Mesendoderm (in vitro differentiated cells): ENCODE results near the gene GADL1.

Experiments used
- DNase-seq: peaks from one replicate; pipeline ENCODE4 v3.0.0; 2013
- H2AK5ac ChIP-seq: 2 replicates; pipeline ENCODE4 v1.6.1; 2013; ENCODE audit warnings: low read length, inconsistent platforms
- H2BK120ac ChIP-seq: 2 replicates; pipeline ENCODE4 v1.6.1; 2013; ENCODE audit warnings: low read depth, mild to moderate bottlenecking, low read length, moderate library complexity, mixed read lengths
- H2BK15ac ChIP-seq: replicated peaks from 2 replicates; pipeline ENCODE4 v1.6.1; 2013; ENCODE audit warnings: low read depth, mild to moderate bottlenecking, moderate library complexity
- H2BK5ac ChIP-seq: 2 replicates; pipeline ENCODE4 v1.6.1; 2013; ENCODE audit warnings: low read length, inconsistent platforms
- H3K18ac ChIP-seq: 2 replicates; pipeline ENCODE4 v1.6.1; 2013; ENCODE audit warnings: mild to moderate bottlenecking, low read length, mixed read lengths
- H3K23ac ChIP-seq: one replicate; pipeline ENCODE4 v1.6.1; 2013; ENCODE audit warnings: low read length
- H3K27ac ChIP-seq: 2 replicates; pipeline ENCODE4 v1.5.1; 2013; ENCODE audit warnings: low read depth, mild to moderate bottlenecking, inconsistent platforms, low read length, moderate library complexity
- H3K27me3 ChIP-seq: 2 replicates; pipeline ENCODE4 v1.6.1; 2013; ENCODE audit warnings: low read length, control low read depth, mild to moderate bottlenecking, inconsistent platforms; ENCODE audit not compliant: insufficient read depth, poor library complexity
- H3K36me3 ChIP-seq: 2 replicates; pipeline ENCODE4 v1.6.1; 2013; ENCODE audit warnings: low read length, inconsistent platforms; ENCODE audit not compliant: control insufficient read depth, insufficient read depth
- H3K4ac ChIP-seq: one replicate; pipeline ENCODE4 v1.6.1; 2013; ENCODE audit warnings: low read depth, mild to moderate bottlenecking, low read length, moderate library complexity
- H3K4me1 ChIP-seq: 2 replicates; pipeline ENCODE4 v1.6.1; 2013; ENCODE audit warnings: low read depth, low read length, inconsistent platforms; ENCODE audit not compliant: control insufficient read depth
- H3K4me2 ChIP-seq: 2 replicates; pipeline ENCODE4 v1.6.1; 2013; ENCODE audit warnings: low read length
- H3K4me3 ChIP-seq: 2 replicates; pipeline ENCODE4 v1.5.1; 2013; ENCODE audit warnings: mild to moderate bottlenecking, low read length
- H3K56ac ChIP-seq: one replicate; pipeline ENCODE4 v1.6.1; 2013; ENCODE audit warnings: low read length
- H3K79me1 ChIP-seq: 2 replicates; pipeline ENCODE4 v1.6.1; 2013; ENCODE audit warnings: low read length, inconsistent platforms
- H3K79me2 ChIP-seq: 2 replicates; pipeline ENCODE4 v1.6.1; 2013; ENCODE audit warnings: mild to moderate bottlenecking, low read length; ENCODE audit not compliant: control insufficient read depth, insufficient read depth
- H3K9ac ChIP-seq: 2 replicates; pipeline ENCODE4 v1.6.1; 2013; ENCODE audit warnings: low read length, inconsistent platforms
- H4K5ac ChIP-seq: one replicate; pipeline ENCODE4 v1.6.1; 2013; ENCODE audit warnings: low read length
- H4K8ac ChIP-seq: one replicate; pipeline ENCODE4 v1.6.1; 2013; ENCODE audit warnings: low read depth, mild to moderate bottlenecking, control low read depth, low read length, moderate library complexity
- WGBS: extraction: QIAGEN DNeasy Blood & Tissue Kit; methylation state at CpG from one replicate; pipeline ENCODE4 v1.1.7; 2013; ENCODE audit warnings: low lambda C conversion rate, missing lambda C conversion rate; ENCODE audit not compliant: insufficient coverage; ENCODE audit errors: extremely low coverage; 5-methylcytosine and 5-hydroxymethylcytosine counted together

Gene GADL1

GRCh38 chr3:30915782-30916181, 21.3 kb upstream of the GADL1 start:
- H2BK15ac ChIP-seq = no peak overlapping the region
- H3K4me1 ChIP-seq = no peaks in the 10 kb centered on the region
- H3K4ac ChIP-seq = no peak overlapping the region
- no peak overlapping the region for H3K4me3 ChIP-seq
- H3K23ac ChIP-seq = no peak overlapping the region
- H3K27ac ChIP-seq = no peak overlapping the region
- H3K79me1 ChIP-seq = no peaks in the 10 kb centered on the region
- H3K36me3 ChIP-seq = no peaks in the 10 kb centered on the region
- H3K18ac ChIP-seq = no peak overlapping the region
- H3K9ac ChIP-seq = no peak overlapping the region
- H4K5ac ChIP-seq = no peak overlapping the region
- no peak overlapping the region for H4K8ac ChIP-seq
- H3K4me2 ChIP-seq = no peak overlapping the region
- no peak for DNase-seq
- no peak overlapping the region for H2BK120ac ChIP-seq
- no peaks in the 10 kb centered on the region for H3K27me3 ChIP-seq
- H2BK5ac ChIP-seq = no peak overlapping the region
- H3K79me2 ChIP-seq = no peaks in the 10 kb centered on the region
- H3K56ac ChIP-seq = no peak overlapping the region
- no peak overlapping the region for H2AK5ac ChIP-seq

- no peak overlapping the region for H3K4ac ChIP-seq
- H3K27ac ChIP-seq = no peak overlapping the region
- DNase-seq = no peak
- H2BK5ac ChIP-seq = no peak overlapping the region
- no peaks in the 10 kb centered on the region for H3K79me1 ChIP-seq
- H2BK15ac ChIP-seq = no peak overlapping the region
- no peak overlapping the region for H3K9ac ChIP-seq
- no peaks in the 10 kb centered on the region for H3K27me3 ChIP-seq
- H3K18ac ChIP-seq = no peak overlapping the region
- no peaks in the 10 kb centered on the region for H3K79me2 ChIP-seq
- no peak overlapping the region for H2AK5ac ChIP-seq
- no peak overlapping the region for H4K5ac ChIP-seq
- no peak overlapping the region for H3K56ac ChIP-seq
- no peaks in the 10 kb centered on the region for H3K36me3 ChIP-seq
- no peak overlapping the region for H2BK120ac ChIP-seq
- no peak overlapping the region for H3K4me3 ChIP-seq
- H3K4me1 ChIP-seq = no peaks in the 10 kb centered on the region
- WGBS = no CpG with 5 or more reads among the region's 4 CpGs
- no peak overlapping the region for H3K23ac ChIP-seq
- peak overlapping the region; percentile 14 for H4K8ac ChIP-seq
- no peak overlapping the region for H3K4me2 ChIP-seq
Observed at GRCh38 chr3:30914696-30915095, 20.2 kb upstream of the GADL1 start.

GRCh38 chr3:30913176-30913575, 18.7 kb upstream of the GADL1 start:
- Histone ChIP-seq H2BK15ac (no peak overlapping the region), H4K8ac (no peak overlapping the region), H3K79me2 (no peaks in the 10 kb centered on the region), H3K4me3 (no peak overlapping the region), H3K4ac (no peak overlapping the region), H3K27me3 (no peaks in the 10 kb centered on the region), H3K18ac (no peak overlapping the region), H3K36me3 (no peaks in the 10 kb centered on the region), H2BK120ac (no peak overlapping the region), H3K4me1 (no peaks in the 10 kb centered on the region), H3K9ac (no peak overlapping the region), H3K23ac (no peak overlapping the region), H3K4me2 (no peak overlapping the region), H2AK5ac (no peak overlapping the region), H3K27ac (no peak overlapping the region), H4K5ac (no peak overlapping the region), H2BK5ac (no peak overlapping the region), H3K79me1 (no peaks in the 10 kb centered on the region), H3K56ac (no peak overlapping the region)
- no CpG with 5 or more reads among the region's 4 CpGs for WGBS
- DNase-seq = no peak

- H3K36me3 ChIP-seq = no peaks in the 10 kb centered on the region
- H3K27me3 ChIP-seq = no peaks in the 10 kb centered on the region
- no peak overlapping the region for H3K4ac ChIP-seq
- no peak overlapping the region for H3K4me3 ChIP-seq
- no peak overlapping the region for H2BK15ac ChIP-seq
- no peaks in the 10 kb centered on the region for H3K79me2 ChIP-seq
- H3K79me1 ChIP-seq = no peaks in the 10 kb centered on the region
- no peak overlapping the region for H3K9ac ChIP-seq
- no peak overlapping the region for H3K56ac ChIP-seq
- H3K23ac ChIP-seq = no peak overlapping the region
- H2BK120ac ChIP-seq = no peak overlapping the region
- H2BK5ac ChIP-seq = no peak overlapping the region
- peak; percentile 71 for DNase-seq
- H3K4me1 ChIP-seq = no peaks in the 10 kb centered on the region
- no peak overlapping the region for H3K27ac ChIP-seq
- H2AK5ac ChIP-seq = no peak overlapping the region
- H4K5ac ChIP-seq = no peak overlapping the region
- H3K18ac ChIP-seq = no peak overlapping the region
- no peak overlapping the region for H4K8ac ChIP-seq
- H3K4me2 ChIP-seq = no peak overlapping the region
Observed at GRCh38 chr3:30912301-30912700, 17.8 kb upstream of the GADL1 start.

- Histone ChIP-seq H2BK15ac (no peak overlapping the region), H4K8ac (no peak overlapping the region), H3K56ac (no peak overlapping the region), H3K27ac (no peak overlapping the region), H2BK5ac (no peak overlapping the region), H3K79me2 (no peaks in the 10 kb centered on the region), H3K36me3 (no peaks in the 10 kb centered on the region), H3K23ac (no peak overlapping the region), H3K79me1 (no peaks in the 10 kb centered on the region), H3K27me3 (no peaks in the 10 kb centered on the region), H3K4me3 (no peak overlapping the region), H3K9ac (no peak overlapping the region), H2BK120ac (no peak overlapping the region), H3K4me1 (no peaks in the 10 kb centered on the region), H3K4ac (peak overlapping the region; percentile 70), H3K18ac (no peak overlapping the region), H3K4me2 (no peak overlapping the region), H4K5ac (no peak overlapping the region), H2AK5ac (no peak overlapping the region)
- WGBS = no CpG with 5 or more reads among the region's 7 CpGs
- no peak for DNase-seq
Observed at GRCh38 chr3:30908456-30909037, 14.1 kb upstream of the GADL1 start.

GRCh38 chr3:30904996-30905395, 10.5 kb upstream of the GADL1 start:
- Histone ChIP-seq H3K56ac (no peak overlapping the region), H2BK5ac (no peak overlapping the region), H3K27me3 (no peaks in the 10 kb centered on the region), H3K27ac (no peak overlapping the region), H4K5ac (no peak overlapping the region), H3K79me1 (no peaks in the 10 kb centered on the region), H3K23ac (no peak overlapping the region), H3K36me3 (no peaks in the 10 kb centered on the region), H3K4ac (no peak overlapping the region), H2AK5ac (no peak overlapping the region), H3K79me2 (no peaks in the 10 kb centered on the region), H3K4me2 (no peak overlapping the region), H3K4me3 (no peak overlapping the region), H3K9ac (no peak overlapping the region), H2BK120ac (no peak overlapping the region), H3K18ac (no peak overlapping the region), H4K8ac (no peak overlapping the region), H3K4me1 (no peaks in the 10 kb centered on the region), H2BK15ac (no peak overlapping the region)
- no CpG with 5 or more reads among the region's 4 CpGs for WGBS
- DNase-seq = no peak
